PC-9 (cell line): ENCODE results near the gene SNTG2. TPM values are rescaled to one million over a fixed set of nuclear protein-coding genes. Genes with fewer than 3 reads are reported as not detected.
"Not testable (repeated sequence)": the region's sequence is repeated elsewhere in the genome, so short reads cannot be mapped to it uniquely, and the experiment has no call there.

Source experiments
- BruUV-seq: library from RNA; stranded (reverse); fragments of 400-500 nt; replicated peaks from 2 replicates; lab custom pipeline; 2021; lab: Mats Ljungman, UMichigan
- CTCF ChIA-PET: fragments of 300-600 bp; sonication (Branson Sonifier 250); formaldehyde crosslinking; loops from one replicate; lab custom pipeline; 2022; ENCODE audit warnings: antibody characterized with exemption; lab: Charles Lee
- POLR2A ChIA-PET: fragments of 300-600 bp; sonication (Branson Sonifier 250); formaldehyde crosslinking; loops from one replicate; lab custom pipeline; 2022; ENCODE audit warnings: antibody characterized with exemption; ENCODE audit not compliant: unreplicated experiment; lab: Charles Lee
- DNase-seq, 2 experiments: peaks; one replicate each; pipeline versions ENCODE4 v3.0.0 to v3.0.0-alpha.2; 2015 to 2022; ENCODE audit warnings: mixed read lengths in 1 of 2
- H2AFZ ChIP-seq: fragments of 200-600 bp; sonication (generic); 2 replicates; pipeline ENCODE4 v1.8.1; 2017; ENCODE audit warnings: antibody characterized with exemption
- H3F3A ChIP-seq: fragments of 200-600 bp; sonication (generic); 2 replicates; pipeline ENCODE4 v1.8.1; 2017; ENCODE audit warnings: antibody characterized with exemption, mild to moderate bottlenecking, low read depth; ENCODE audit not compliant: insufficient read depth
- H3K27ac ChIP-seq: fragments of 200-600 bp; sonication (generic); 2 replicates; pipeline ENCODE4 v1.6.1; 2016; ENCODE audit warnings: mixed run types
- H3K27me3 ChIP-seq: fragments of 200-600 bp; sonication (generic); 2 replicates; pipeline ENCODE4 v1.6.1; 2016; ENCODE audit warnings: low read depth, mixed run types; ENCODE audit not compliant: insufficient read depth
- H3K36me3 ChIP-seq: fragments of 200-600 bp; sonication (generic); 2 replicates; pipeline ENCODE4 v1.6.1; 2016; ENCODE audit warnings: low read depth, mixed run types
- H3K4me1 ChIP-seq: fragments of 200-600 bp; sonication (generic); replicated peaks from 2 replicates; pipeline ENCODE4 v1.6.1; 2016; ENCODE audit warnings: mixed run types; ENCODE audit not compliant: insufficient read depth
- H3K4me2 ChIP-seq: fragments of 200-600 bp; sonication (generic); 2 replicates; pipeline ENCODE4 v1.6.1; 2017; ENCODE audit warnings: mixed run types
- H3K4me3 ChIP-seq: fragments of 200-600 bp; sonication (generic); 2 replicates; pipeline ENCODE4 v1.6.1; 2016; ENCODE audit warnings: mixed run types
- H3K79me2 ChIP-seq: fragments of 200-600 bp; sonication (generic); 2 replicates; pipeline ENCODE4 v1.6.1; 2017; ENCODE audit warnings: low read depth, mixed run types
- H3K9me2 ChIP-seq: fragments of 200-600 bp; sonication (generic); 2 replicates; pipeline ENCODE4 v1.8.1; 2017; ENCODE audit warnings: mild to moderate bottlenecking; ENCODE audit not compliant: insufficient read depth
- H3K9me3 ChIP-seq: fragments of 200-600 bp; sonication (generic); 2 replicates; pipeline ENCODE4 v1.8.1; 2016; ENCODE audit warnings: low read depth; ENCODE audit not compliant: insufficient read depth
- H4K20me1 ChIP-seq: fragments of 200-600 bp; sonication (generic); 2 replicates; pipeline ENCODE4 v1.8.1; 2017; ENCODE audit not compliant: insufficient read depth
- CTCF ChIP-seq: fragments of 200-600 bp; sonication (generic); conservative IDR thresholded peaks from 2 replicates; pipeline ENCODE4 v1.6.1; 2017; ENCODE audit warnings: mixed run types, antibody characterized with exemption, mild to moderate bottlenecking, moderate library complexity
- EZH2 ChIP-seq: fragments of 200-600 bp; sonication (generic); IDR thresholded peaks from 2 replicates; pipeline ENCODE4 v1.8.0; 2017; ENCODE audit warnings: antibody characterized with exemption, low read depth
- intact Hi-C: fragments of 100-400 bp; cut with micrococcal nuclease; formaldehyde crosslinking; loops from one replicate; pipeline ENCODE4 v1.10.0; 2022; ENCODE audit not compliant: unreplicated experiment
- total RNA-seq: library from RNA; stranded (reverse); gene quantifications from 2 replicates; pipeline ENCODE4 v1.2.3, GENCODE V29; 2021

The SNTG2 gene
- total RNA-seq, 1 experiment from 2014 or later, result not detected

- ChIA-PET POLR2A (no interaction called here), CTCF (no interaction called here)
- no peaks in the 10 kb centered on the region for H3K4me1 ChIP-seq
- BruUV-seq, result no TSS peak
- no peaks in the 10 kb centered on the region for H3K9me3 ChIP-seq
- H3K36me3 ChIP-seq, result no peaks in the 10 kb centered on the region
- no peak overlapping the region for H3K4me2 ChIP-seq
- H4K20me1 ChIP-seq, result no peaks in the 10 kb centered on the region
- no peak overlapping the region for H2AFZ ChIP-seq
- intact Hi-C loops, result no loop called here
- no peaks in the 10 kb centered on the region for H3F3A ChIP-seq
- H3K27me3 ChIP-seq, result peaks cover 47% of the 10 kb centered on the region
- no peak for DNase-seq
- H3K27ac ChIP-seq, result no peak overlapping the region
- H3K9me2 ChIP-seq, result no peaks in the 10 kb centered on the region
- H3K4me3 ChIP-seq, result no peak overlapping the region
- no peaks in the 10 kb centered on the region for H3K79me2 ChIP-seq
- no peak for TF ChIP-seq EZH2
- no peak for TF ChIP-seq CTCF
These were observed 141.4 kb downstream of the SNTG2 start for GRCh38 chr2:1091895-1092585.

- POLR2A ChIA-PET, CTCF ChIA-PET: not testable (repeated sequence)
These were observed 143.0 kb downstream of the SNTG2 start for GRCh38 chr2:1093668-1094067.

GRCh38 chr2:1097101-1097500 is 146.5 kb downstream of the SNTG2 start:
- no peak for TF ChIP-seq CTCF
- no peak for TF ChIP-seq EZH2
- BruUV-seq, result no TSS peak
- H3K27me3 ChIP-seq, result peaks cover 73% of the 10 kb centered on the region

More at GRCh38 chr2:1093668-1094067, 143.0 kb downstream of the SNTG2 start:
- H3K27ac ChIP-seq, H3K9me3 ChIP-seq, H3K79me2 ChIP-seq, H2AFZ ChIP-seq, intact Hi-C loops, H3F3A ChIP-seq, DNase-seq, H3K36me3 ChIP-seq, H3K9me2 ChIP-seq, BruUV-seq, H3K4me3 ChIP-seq, H3K4me1 ChIP-seq, H3K4me2 ChIP-seq, H4K20me1 ChIP-seq: not testable (repeated sequence)
- peaks cover 63% of the 10 kb centered on the region for H3K27me3 ChIP-seq

GRCh38 chr2:1099418-1099817 is 148.8 kb downstream of the SNTG2 start:
- Histone ChIP-seq H2AFZ (no peak overlapping the region), H3K4me1 (no peaks in the 10 kb centered on the region), H3K27me3 (peaks cover 90% of the 10 kb centered on the region), H4K20me1 (no peaks in the 10 kb centered on the region), H3K27ac (no peak overlapping the region), H3K9me3 (no peaks in the 10 kb centered on the region), H3K79me2 (no peaks in the 10 kb centered on the region), H3F3A (no peaks in the 10 kb centered on the region), H3K4me3 (no peak overlapping the region), H3K36me3 (no peaks in the 10 kb centered on the region), H3K9me2 (no peaks in the 10 kb centered on the region), H3K4me2 (no peak overlapping the region)
- ChIA-PET POLR2A (no interaction called here), CTCF (no interaction called here)
- DNase-seq, result no peak
- no TSS peak for BruUV-seq
- TF ChIP-seq EZH2, result no peak
- TF ChIP-seq CTCF, result no peak
- intact Hi-C loops, result no loop called here

More at GRCh38 chr2:1097101-1097500, 146.5 kb downstream of the SNTG2 start:
- no peaks in the 10 kb centered on the region for H3K36me3 ChIP-seq
- H4K20me1 ChIP-seq, result no peaks in the 10 kb centered on the region
- H3K4me1 ChIP-seq, result no peaks in the 10 kb centered on the region
- no peak overlapping the region for H3K4me2 ChIP-seq
- CTCF ChIA-PET, result no interaction called here
- POLR2A ChIA-PET, result no interaction called here
- intact Hi-C loops, result no loop called here
- DNase-seq, result no peak
- H3K4me3 ChIP-seq, result no peak overlapping the region
- H3K9me3 ChIP-seq, result no peaks in the 10 kb centered on the region
- H2AFZ ChIP-seq, result no peak overlapping the region
- H3F3A ChIP-seq, result no peaks in the 10 kb centered on the region
- H3K27ac ChIP-seq, result no peak overlapping the region
- no peaks in the 10 kb centered on the region for H3K79me2 ChIP-seq
- no peaks in the 10 kb centered on the region for H3K9me2 ChIP-seq
